NCI-H2196 (cell line): ENCODE data around the gene RIBC2.
"Not testable (repeated sequence)": the region's sequence is repeated elsewhere in the genome, so short reads cannot be mapped to it uniquely, and the experiment has no call there.

Experiments used
- DNase-seq: peaks from one replicate; lab custom pipeline; 2025; ENCODE audit not compliant: unreplicated experiment; lab: John Stamatoyannopoulos, UW

RIBC2 gene

DNA sequence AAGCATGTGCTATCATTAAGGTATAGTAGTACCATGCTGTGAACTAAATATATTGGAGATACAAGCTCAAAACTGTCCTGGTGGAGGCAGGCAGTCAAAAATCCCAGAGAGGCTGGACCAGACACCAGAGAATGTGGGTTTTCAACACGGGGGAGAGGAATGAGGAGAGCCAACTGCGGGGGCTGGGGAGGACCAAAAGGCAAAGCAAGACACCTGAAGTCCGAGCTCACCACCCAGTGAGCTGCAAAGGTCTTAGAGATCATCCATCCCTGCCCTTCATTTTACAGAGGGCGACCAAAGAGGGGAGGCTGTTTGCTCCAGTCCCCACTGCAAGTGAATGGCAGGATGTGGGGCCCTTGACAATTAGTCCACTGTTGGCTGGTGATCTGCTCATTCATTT, 10.0 kb downstream of the RIBC2 start:
- DNase-seq, result no peak

DNA sequence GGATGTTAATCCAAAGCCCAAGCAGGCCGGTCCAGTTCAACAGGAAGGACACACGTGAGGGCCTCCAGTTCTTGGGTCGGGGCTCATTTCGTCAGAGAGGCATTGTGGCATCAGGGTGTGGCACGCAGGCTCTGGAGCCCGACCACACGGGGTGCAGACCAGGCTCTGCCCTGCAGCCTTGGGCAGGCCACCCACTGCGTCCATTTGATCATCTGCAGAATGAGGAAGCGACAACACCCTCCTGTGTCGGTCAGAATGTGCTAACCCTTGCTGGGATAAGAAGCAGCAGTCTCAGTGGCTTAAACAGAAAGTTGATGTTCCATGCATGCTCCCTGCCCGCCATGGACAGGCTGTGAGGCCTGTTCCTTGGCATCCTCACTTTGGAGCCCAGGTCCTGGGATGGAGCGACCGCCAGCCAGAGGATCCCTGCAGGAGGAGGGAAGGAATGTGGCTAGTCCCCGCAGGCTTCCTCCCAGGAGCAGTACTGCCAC, 10.8 kb downstream of the RIBC2 start:
- DNase-seq, result no peak

DNA sequence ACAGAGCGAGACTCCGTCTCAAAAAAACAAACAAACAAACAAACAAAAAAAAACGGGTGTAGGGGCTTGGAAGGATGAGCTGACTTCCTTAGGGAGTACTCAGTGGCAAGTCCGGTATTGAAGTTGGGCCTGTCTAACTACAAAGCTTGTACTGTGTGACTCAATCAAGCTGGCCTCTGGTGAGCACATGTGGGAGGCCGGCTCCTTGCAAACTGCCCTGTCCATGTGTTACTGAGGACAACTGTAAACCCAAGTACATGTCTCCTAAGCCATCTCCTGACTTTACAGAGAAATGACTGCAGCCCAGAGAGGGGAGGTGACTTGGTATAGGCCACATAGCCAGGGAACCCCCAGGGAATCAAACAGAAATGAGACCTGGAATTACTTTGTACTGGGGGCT, 11.6 kb downstream of the RIBC2 start:
- DNase-seq, result no peak

DNA sequence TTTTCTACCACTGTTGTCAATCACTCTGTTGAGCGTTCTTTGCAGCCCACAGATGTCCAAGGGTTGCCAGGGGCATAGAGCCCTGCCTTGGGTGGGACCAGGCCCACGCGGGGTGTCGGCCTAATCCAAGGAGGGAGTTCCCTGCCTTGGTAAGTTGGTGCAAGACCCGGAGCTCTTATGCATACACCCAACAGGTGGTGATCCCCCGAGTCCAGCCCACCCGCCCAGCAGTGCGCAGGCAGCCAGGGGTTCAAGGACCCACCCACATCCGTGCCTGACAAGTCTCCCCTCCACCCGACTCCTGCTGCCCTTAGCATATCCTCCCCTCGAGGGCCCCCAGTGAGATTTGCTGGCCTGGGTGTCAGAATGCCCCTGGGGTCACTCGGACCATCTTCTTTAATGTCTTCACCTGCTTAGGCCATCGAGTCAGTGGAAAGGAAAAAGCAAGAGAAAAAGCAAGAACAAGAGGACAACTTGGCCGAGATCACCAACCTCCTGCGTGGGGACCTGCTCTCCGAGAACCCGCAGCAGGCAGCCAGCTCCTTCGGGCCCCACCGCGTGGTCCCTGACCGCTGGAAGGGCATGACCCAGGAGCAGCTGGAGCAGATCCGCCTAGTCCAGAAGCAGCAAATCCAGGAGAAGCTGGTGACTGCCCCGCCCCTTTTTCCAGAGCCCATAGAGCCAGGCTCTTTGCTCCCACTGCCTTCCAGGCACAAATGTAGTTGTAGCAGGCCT, 12.2 kb downstream of the RIBC2 start:
- DNase-seq, result no peak

DNA sequence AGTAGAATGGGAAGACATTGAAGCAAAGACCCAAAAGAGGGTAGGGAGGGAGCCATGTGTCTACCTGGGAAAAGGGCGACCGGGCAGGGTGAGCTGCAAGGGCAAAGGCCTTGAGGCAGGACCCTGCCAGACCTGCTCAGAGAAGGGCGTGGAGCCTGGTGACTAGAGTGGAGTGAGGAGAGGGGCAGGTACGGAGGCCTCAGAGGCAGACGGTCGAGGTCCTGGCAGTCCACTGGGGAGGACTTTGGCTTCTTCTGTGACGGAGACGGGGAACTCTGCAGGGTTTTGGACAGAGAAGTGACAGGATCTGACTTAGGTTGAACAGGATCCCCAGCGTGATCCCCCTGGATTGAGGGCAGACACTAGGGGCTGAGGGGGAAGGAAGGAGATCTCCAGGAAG, 12.9 kb downstream of the RIBC2 start:
- no peak for DNase-seq

DNA sequence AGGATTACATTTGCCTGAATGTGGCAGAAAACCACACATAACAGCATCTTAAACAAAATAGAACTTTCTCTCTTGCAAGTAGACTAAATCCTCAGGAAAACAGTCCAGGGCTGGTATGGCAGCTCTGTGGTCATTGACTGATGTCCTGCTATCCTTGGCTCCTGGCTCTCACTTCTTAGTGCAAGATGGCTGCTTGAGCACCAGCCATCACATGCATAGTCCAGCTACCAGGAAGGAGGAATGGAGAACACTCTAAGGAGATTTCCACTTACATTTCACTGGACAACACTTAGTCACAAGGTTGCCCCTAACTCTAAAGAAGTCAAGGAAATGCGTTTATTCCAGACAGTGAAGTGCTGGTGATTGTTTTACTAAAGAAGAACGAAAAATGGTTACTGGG, 13.6 kb downstream of the RIBC2 start:
- no peak for DNase-seq

DNA sequence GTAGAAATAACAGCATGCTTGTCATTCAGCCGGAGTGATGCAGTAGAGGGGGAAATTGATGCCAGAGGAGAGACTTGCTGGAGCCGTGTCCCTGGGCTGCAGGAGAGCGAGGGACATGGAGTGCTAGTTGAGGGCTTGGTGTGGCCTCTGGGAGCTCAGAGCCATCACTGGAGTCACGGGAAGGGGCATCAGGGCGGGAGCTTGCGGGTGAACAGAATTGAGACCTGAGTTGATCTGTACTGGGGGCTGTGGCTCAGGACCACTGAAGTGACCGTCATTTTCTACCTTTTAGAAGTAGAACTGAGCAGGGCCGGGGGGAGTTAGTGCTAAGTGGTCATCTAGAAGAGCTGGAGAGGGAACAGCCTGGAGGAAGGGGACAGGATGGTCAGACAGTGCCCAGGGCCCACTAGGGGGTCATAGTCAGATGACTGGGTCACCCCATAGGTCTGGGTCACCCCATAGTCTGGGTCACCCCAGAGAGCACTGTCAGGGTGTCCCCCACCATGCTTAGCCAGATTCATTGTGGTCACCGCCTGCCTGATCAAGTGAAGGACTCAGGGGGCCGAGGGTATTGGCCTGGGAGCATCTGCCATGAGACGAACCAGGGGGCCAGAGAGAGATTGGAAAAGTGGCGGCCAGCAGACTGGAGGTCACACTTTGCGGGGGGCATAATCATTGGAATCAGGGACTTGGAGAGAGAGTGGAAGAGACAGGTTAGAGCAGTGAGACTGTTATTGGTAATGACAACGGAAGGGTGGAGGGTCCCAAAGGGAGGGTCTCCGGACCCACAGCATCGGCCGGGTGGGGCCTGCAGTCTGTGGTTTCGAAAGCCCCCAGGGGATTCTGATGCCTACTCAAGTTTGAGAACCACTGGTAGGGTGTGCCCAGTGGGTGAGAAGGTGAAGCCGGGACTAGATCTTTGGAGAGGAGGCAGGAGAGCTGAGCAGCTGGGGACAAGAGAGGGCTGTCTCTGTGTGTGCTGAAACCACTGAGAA, 15.2 kb downstream of the RIBC2 start:
- no peak for DNase-seq

DNA sequence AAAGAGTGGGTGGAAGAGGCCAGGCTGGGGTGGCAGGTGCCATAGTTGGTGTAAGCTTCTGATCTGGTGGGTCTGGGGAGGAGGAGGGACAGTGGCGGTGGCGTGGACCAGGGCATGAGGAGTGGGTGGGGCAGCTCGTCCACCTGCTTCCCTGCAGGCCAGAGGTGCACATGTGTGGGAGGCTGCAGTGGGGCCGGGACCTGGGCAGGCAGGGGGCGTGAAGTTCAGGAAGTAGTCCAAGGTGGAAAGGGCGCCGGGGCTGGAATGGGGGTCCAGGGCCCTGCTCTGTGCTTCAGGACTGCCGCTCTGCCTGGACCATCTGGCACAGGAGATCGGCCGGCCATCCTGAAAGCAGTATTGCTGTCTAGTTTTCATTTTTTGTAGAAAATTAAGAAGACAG, 15.9 kb downstream of the RIBC2 start:
- DNase-seq, result no peak

DNA sequence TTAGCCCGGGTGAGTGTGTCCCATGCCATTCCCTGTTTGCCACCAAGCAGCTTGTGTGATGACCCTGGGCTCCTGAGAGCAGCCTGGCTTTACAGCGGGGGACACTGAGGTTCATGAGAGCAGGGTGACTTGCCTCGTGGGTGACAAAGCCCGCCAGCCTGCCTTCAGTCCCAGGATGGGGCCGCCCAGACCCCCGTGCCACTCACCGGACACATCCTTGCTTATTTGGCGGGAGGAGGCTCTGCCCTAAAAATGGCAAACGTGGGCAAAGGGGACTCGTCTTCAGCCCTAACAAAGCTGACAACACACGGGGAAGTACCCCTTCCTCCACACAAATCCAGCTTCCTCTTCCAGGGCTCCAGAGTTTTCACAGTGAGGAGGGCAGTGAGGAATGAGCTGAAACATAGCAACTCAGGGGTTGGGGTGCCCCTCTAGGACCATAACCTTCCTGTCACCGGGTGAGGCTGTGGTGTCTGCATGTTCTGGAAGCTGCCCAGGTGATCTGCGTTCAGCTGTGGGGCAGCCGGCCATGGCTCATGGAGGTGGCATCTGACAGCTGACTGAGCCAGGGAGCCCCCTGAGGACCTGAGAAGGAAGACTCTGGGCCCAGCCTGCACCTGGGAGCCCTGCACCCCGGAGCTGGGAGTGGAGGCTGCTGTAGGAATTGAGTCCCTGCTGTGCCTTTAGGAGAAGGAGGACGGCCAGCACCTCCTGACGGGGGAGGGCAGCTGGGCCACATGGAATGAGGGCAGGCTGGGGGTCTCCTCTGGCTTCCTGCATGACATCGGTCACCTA, 16.7 kb downstream of the RIBC2 start:
- DNase-seq, result no peak

DNA sequence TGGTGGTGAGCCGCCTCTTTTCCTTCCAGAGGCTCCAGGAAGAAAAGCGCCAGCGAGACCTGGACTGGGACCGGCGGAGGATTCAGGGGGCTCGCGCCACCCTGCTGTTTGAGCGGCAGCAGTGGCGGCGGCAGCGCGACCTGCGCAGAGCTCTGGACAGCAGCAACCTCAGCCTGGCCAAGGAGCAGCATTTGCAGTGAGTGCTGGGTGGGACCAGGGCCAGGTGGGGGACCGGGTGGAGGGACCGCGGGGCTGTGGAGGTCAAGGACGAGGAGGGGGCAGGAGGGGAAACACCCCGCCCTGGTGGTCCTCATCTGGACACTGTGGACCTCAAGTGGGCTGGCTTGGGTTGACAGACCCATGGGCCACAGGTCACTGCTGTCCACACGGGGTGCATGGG, 17.4 kb downstream of the RIBC2 start:
- no peak for DNase-seq

DNA sequence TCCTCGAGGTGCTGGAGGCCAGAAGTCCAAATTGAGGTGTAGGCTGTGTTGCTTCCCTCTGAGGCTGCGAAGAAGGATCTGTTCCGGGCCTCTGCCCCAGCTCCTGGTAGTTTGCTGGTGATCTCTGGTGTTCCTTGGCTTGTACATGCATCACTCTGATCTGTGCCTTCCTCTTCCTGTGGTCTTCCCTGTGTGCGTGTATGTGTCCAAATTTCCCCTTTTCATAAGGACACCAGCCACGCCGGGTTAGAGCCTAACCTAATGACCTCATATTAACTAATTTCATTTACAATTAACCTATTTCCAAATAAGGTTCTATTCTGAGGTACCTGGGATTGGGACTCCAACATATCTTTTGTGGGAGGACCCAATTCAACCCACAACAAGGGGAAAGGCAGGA, 21.5 kb downstream of the RIBC2 start:
- DNase-seq, result no peak

DNA sequence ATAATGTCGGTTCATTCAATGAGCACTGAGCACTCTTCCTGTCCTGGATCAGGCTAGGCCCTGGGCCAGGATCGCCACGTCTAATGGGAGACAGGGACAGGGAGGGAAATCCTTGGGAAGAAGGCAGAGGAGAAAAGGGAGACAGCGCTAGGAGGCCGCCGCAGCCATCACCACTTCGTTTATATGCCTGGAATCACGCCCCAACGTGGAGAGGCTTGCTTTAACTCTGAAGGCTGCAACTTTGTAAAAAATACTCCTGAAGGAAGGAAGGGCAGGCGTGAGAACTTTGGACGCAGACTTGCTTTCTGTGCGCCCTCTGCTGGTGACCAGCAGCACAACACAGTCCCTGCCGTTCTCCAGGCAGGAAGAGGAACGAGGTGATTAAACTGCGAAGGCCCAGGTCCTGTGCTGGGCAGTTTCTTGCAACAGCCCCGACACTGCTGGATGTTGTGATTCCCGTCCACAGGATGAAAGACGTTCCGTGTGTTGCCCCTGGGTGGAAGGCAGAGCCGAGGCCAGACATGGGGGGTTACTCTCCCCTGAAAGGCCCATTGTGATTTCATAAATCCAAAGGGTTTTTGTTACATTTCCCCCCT, 22.1 kb downstream of the RIBC2 start:
- DNase-seq, result peak; percentile 83

DNA sequence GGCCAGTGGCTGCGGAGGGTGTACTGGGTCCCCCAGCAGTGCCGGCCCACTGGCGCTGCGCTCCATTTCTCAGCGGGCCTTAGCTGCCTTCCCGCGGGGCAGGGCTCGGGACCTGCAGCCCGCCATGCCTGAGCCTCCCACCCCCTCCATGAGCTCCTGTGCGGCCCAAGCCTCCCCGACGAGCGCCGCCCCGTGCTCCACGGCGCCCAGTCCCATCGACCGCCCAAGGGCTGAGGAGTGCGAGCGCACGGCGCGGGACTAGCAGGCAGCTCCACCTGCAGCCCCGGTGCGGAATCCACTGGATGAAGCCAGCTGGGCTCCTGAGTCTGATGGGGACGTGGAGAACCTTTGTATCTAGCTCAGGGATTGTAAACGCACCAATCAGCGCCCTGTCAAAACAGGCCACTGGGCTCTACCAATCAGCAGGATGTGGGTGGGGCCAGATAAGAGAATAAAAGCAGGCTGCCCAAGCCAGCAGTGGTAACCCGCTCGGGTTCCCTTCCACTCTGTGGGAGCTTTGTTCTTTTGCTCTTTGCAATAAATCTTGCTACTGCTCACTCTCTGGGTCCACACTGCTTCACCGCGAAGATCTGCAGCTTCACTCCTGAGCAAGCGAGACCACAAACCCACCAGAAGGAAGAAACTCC, 23.5 kb downstream of the RIBC2 start:
- DNase-seq, result not testable (repeated sequence)

DNA sequence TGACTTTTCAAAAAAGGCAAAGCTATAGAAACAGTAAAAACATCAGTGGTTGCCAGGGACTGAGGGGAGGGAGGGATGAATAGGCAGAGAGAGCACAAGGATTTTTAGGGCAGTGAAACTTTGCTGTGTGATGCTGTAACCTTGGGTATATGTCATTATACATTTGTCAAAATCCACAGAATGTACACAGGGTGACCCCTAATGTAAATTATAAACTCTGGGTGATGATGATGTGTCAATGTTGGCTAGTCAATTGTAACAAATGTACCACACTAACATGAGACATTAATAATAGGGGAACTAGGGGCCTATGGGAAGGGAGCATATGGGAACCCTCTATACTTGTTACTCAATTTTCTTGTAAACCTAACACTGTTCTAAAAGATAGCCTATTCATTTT, 24.8 kb downstream of the RIBC2 start:
- no peak for DNase-seq

DNA sequence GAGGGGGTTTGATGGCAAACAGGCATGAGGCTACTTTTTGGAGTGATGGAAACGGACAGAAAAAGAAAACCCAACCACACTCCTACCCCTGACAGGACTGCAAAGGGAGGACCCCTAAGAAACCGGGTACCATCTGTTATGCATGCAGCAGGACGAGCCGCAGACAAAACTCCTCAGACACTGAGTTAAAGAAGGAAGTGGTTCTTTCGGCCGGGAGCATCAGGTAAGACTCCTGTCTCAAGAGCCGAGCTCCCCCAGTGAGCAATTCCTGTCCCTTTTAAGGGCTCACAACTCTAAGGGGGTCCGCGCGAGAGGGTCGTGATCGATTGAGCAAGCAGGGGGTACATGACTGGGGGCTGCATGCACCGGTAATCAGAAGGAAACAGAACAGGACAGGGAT, 27.2 kb downstream of the RIBC2 start:
- DNase-seq, result not testable (repeated sequence)

DNA sequence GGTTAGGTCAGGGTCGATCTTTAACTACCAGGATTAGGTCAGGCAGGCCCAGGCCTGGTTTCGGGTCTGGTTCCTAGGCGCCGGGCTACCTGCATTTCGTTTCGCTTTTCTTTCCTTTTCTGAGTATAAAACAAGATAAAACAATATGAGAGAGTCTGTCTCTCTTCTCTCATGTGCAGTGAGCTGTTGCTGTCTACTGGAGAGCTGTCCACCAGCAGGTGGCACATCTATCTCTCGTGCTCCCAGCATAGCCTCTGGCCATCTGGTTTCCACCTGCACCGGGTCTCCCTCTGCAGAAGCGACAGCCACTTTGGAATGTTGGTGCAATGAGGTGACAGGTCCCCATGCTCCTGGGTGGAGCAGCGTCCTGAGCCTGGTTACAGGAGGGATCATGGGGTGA, 27.6 kb downstream of the RIBC2 start:
- peak; percentile 66 for DNase-seq

DNA sequence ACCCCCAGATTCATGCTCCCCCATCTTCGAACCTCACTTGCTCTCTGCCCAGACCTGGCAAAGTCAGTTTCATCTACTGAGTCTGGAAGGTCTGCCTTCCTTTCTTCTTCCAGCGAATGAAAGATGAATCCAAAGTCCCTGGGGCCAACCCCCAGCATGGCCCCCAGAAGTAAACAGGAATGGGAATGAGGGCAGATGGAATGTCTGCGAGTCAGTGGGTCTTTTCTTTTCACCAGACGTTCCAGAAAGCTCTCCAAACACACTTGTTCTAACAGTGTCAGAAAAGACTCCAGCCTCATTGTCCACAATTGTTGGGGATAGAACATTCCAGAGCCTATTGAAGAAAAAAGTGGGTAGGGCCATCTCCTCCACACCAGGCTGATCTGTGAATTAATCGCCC, 28.6 kb downstream of the RIBC2 start:
- DNase-seq, result no peak

DNA sequence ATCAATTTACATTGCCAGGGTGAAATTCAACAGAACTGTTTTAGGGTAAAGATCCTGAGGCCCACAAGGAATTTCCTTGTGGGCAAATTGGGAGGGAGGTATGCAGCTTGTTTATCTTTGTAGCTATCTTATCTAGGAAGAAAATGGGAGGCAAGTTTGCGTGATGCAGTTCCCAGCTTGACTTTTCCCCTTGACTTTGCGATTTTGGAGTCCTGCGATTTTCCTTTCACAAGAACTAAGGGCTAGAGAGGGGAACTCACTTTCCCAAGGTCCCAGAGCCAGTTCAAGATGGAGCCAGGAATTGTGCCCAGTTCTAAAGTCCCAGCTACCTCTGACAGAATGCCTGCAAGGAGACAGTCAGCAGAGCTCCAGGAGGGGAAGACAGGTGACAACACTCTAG, 30.7 kb downstream of the RIBC2 start:
- no peak for DNase-seq

DNA sequence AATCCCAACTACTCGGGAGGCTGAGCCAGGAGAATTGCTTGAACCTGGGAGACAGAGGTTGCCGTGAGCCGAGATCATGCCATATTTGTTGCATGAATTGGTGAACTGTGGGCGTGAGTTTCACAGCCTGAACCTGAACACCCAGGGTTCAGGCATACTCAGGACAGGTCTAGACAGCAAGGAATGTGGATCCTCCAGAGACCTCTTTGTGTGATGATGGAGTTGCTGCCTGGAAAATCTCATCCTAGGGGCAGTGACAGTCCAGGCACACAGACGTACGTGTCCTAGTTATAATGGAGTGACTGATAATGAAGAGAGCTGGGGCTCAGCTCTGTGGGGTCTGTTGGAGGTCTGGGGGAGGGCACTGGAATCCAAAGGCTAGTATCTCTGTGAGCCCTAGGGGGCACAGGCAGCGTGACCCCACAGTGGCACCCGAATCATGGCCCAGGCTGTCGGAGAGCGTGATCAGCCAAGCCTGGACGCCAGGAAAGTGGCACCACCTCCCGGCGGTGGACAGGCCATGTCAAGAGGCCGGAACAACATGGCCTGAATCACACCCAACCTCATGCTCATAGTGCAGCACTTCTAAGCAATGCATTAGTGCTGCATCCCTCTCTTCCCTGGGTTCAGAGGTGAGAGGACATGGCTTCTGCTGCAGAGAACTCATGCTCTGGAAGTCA, 31.7 kb downstream of the RIBC2 start:
- no peak for DNase-seq

DNA sequence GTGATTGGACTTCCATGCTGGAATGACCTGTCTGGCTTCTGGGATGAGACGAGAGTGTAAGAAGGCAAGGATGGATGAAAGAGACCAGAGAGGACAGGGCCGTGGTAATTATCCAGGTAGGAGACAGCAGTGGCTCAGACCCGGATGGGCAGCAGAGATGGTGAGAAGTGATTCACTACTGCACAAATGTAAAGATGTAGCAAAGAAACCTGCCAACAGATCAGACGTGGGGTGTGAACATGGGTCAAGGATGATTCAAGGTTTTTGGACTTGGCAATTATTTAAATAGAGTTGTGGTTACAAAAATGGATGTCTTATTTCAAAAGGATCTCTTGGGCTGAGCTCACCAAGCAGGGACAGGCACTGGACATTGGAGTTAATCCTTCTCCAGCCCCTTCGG, 32.7 kb downstream of the RIBC2 start:
- no peak for DNase-seq
